Activated naive CD4-positive, alpha-beta T cell treated with anti-CD3 and anti-CD28 coated beads for 36 hours (primary cell): ENCODE data around the gene BAIAP2L1. TPM values are rescaled to one million over a fixed set of nuclear protein-coding genes. Genes with fewer than 3 reads are reported as not detected.
"Not testable (repeated sequence)": the region's sequence is repeated elsewhere in the genome, so short reads cannot be mapped to it uniquely, and the experiment has no call there.

Experiments
- CTCF ChIA-PET: fragments of 350-600 bp; sonication (Branson Sonifier 250); formaldehyde crosslinking; loops from one replicate; lab custom pipeline; 2021; ENCODE audit warnings: antibody characterized with exemption; lab: Charles Lee
- DNase-seq: peaks from one replicate; pipeline ENCODE4 v3.0.0-alpha.2; 2020
- H3K27ac Mint-ChIP-seq: one replicate; pipeline ENCODE4 v1.8.0; 2021; ENCODE audit warnings: mild to moderate bottlenecking, mixed read lengths
- H3K27me3 Mint-ChIP-seq: one replicate; pipeline ENCODE4 v1.8.0; 2021; ENCODE audit warnings: low read depth, mixed read lengths
- H3K36me3 Mint-ChIP-seq: one replicate; pipeline ENCODE4 v1.8.0; 2021; ENCODE audit warnings: low read depth, mixed read lengths
- H3K4me1 Mint-ChIP-seq: one replicate; pipeline ENCODE4 v1.8.0; 2021; ENCODE audit warnings: low read depth, mixed read lengths
- H3K4me3 Mint-ChIP-seq: one replicate; pipeline ENCODE4 v1.8.0; 2021; ENCODE audit warnings: mild to moderate bottlenecking, moderate library complexity, mixed read lengths
- H3K9me3 Mint-ChIP-seq: one replicate; pipeline ENCODE4 v1.8.0; 2021; ENCODE audit warnings: mixed read lengths
- intact Hi-C: fragments of 100-400 bp; cut with micrococcal nuclease; formaldehyde crosslinking; loops from one replicate; pipeline ENCODE4 v1.15.1; 2023
- total RNA-seq, 2 experiments: library from RNA; stranded (reverse); gene quantifications; one replicate each; pipeline ENCODE4 v1.2.3, GENCODE V29; 2021

Gene BAIAP2L1
- total RNA-seq, 2 experiments from 2014 or later = 5.6 to 6.1 TPM

GRCh38 chr7:98418271-98418635 is 17.4 kb upstream of the BAIAP2L1 start:
- CTCF ChIA-PET = interaction anchor here (0.6 to 0.7 kb wide), 2 partner anchors 16 to 452 kb away, joined by 3 read pairs; no protein-coding TSS in a partner anchor
- intact Hi-C loops = no loop called here

GRCh38 chr7:98417604-98418270 is 16.8 kb upstream of the BAIAP2L1 start:
- H3K27ac Mint-ChIP-seq, H3K9me3 Mint-ChIP-seq, H3K27me3 Mint-ChIP-seq, intact Hi-C loops, H3K4me1 Mint-ChIP-seq, DNase-seq, H3K4me3 Mint-ChIP-seq, H3K36me3 Mint-ChIP-seq: not testable (repeated sequence)
- CTCF ChIA-PET = interaction anchor here (0.6 to 1.0 kb wide), 3 partner anchors 8 to 452 kb away, joined by 3 read pairs; no protein-coding TSS in a partner anchor

More at GRCh38 chr7:98418271-98418635, 17.4 kb upstream of the BAIAP2L1 start:
- Mint-ChIP-seq H3K27ac (no peak overlapping the region), H3K36me3 (no peaks in the 10 kb centered on the region), H3K9me3 (no peaks in the 10 kb centered on the region), H3K27me3 (peaks cover 4% of the 10 kb centered on the region), H3K4me1 (no peaks in the 10 kb centered on the region), H3K4me3 (no peak overlapping the region)
- DNase-seq = no peak

- H3K27ac Mint-ChIP-seq = no peak overlapping the region
- DNase-seq = no peak
- CTCF ChIA-PET = interaction anchor here (0.6 kb wide), 1 partner anchor 429 kb away, joined by 3 read pairs; no protein-coding TSS in a partner anchor
- H3K4me3 Mint-ChIP-seq = no peak overlapping the region
- H3K9me3 Mint-ChIP-seq = no peaks in the 10 kb centered on the region
- peaks cover 6% of the 10 kb centered on the region for H3K27me3 Mint-ChIP-seq
- intact Hi-C loops = no loop called here
- no peaks in the 10 kb centered on the region for H3K36me3 Mint-ChIP-seq
- H3K4me1 Mint-ChIP-seq = no peaks in the 10 kb centered on the region
Measured at GRCh38 chr7:98414205-98414900, 13.5 kb upstream of the BAIAP2L1 start.

- DNase-seq, H3K4me3 Mint-ChIP-seq, H3K36me3 Mint-ChIP-seq, H3K27me3 Mint-ChIP-seq, H3K9me3 Mint-ChIP-seq, H3K4me1 Mint-ChIP-seq, H3K27ac Mint-ChIP-seq, CTCF ChIA-PET, intact Hi-C loops: not testable (repeated sequence)
Measured at GRCh38 chr7:98413655-98414054, 12.8 kb upstream of the BAIAP2L1 start.

- intact Hi-C loops = no loop called here
- CTCF ChIA-PET = interaction anchor here (1.2 kb wide), 1 partner anchor 8 kb away, joined by 5 read pairs; no protein-coding TSS in a partner anchor
- H3K36me3 Mint-ChIP-seq = no peaks in the 10 kb centered on the region
- H3K4me1 Mint-ChIP-seq = no peaks in the 10 kb centered on the region
- H3K27me3 Mint-ChIP-seq = peaks cover 2% of the 10 kb centered on the region
- no peaks in the 10 kb centered on the region for H3K9me3 Mint-ChIP-seq
- H3K4me3 Mint-ChIP-seq = no peak overlapping the region
- no peak for DNase-seq
- no peak overlapping the region for H3K27ac Mint-ChIP-seq
Measured at GRCh38 chr7:98409843-98410242, 9.0 kb upstream of the BAIAP2L1 start.

GRCh38 chr7:98408146-98408545 is 7.3 kb upstream of the BAIAP2L1 start:
- DNase-seq, H3K9me3 Mint-ChIP-seq, H3K36me3 Mint-ChIP-seq, H3K27ac Mint-ChIP-seq, H3K27me3 Mint-ChIP-seq, intact Hi-C loops, H3K4me1 Mint-ChIP-seq, H3K4me3 Mint-ChIP-seq: not testable (repeated sequence)
- CTCF ChIA-PET = interaction anchor here (1.0 kb wide), 1 partner anchor 434 kb away, joined by 4 read pairs; no protein-coding TSS in a partner anchor

- Mint-ChIP-seq H3K27me3 (no peaks in the 10 kb centered on the region), H3K4me1 (no peaks in the 10 kb centered on the region), H3K9me3 (no peaks in the 10 kb centered on the region), H3K4me3 (no peak overlapping the region), H3K27ac (no peak overlapping the region), H3K36me3 (no peaks in the 10 kb centered on the region)
- CTCF ChIA-PET = interaction anchor here (0.6 to 1.2 kb wide), 2 partner anchors 44 to 86 kb away, joined by 3 read pairs; no protein-coding TSS in a partner anchor
- no peak for DNase-seq
- intact Hi-C loops = no loop called here
Measured at GRCh38 chr7:98406827-98407226, 5.9 kb upstream of the BAIAP2L1 start.

- no peak for DNase-seq
- Mint-ChIP-seq H3K4me3 (no peak overlapping the region), H3K27me3 (peaks cover 2% of the 10 kb centered on the region), H3K36me3 (no peaks in the 10 kb centered on the region), H3K9me3 (no peaks in the 10 kb centered on the region), H3K27ac (no peak overlapping the region), H3K4me1 (peaks cover 2% of the 10 kb centered on the region)
- intact Hi-C loops = no loop called here
- CTCF ChIA-PET = interaction anchor here (3.9 kb wide), 1 partner anchor 16 kb away, joined by 11 read pairs; no protein-coding TSS in a partner anchor
Measured at GRCh38 chr7:98404840-98405239, 4.0 kb upstream of the BAIAP2L1 start.

GRCh38 chr7:98399890-98400541 is 874 bp downstream of the BAIAP2L1 start:
- DNase-seq = peak; percentile 4
- no peaks in the 10 kb centered on the region for H3K9me3 Mint-ChIP-seq
- H3K36me3 Mint-ChIP-seq = no peaks in the 10 kb centered on the region
- CTCF ChIA-PET = interaction anchor here (0.5 to 1.1 kb wide), 2 partner anchors 322 to 478 kb away, joined by 3 to 5 read pairs; partner anchors contain the start of gene TRRAP
- H3K4me1 Mint-ChIP-seq = peaks cover 8% of the 10 kb centered on the region
- peaks cover 16% of the 10 kb centered on the region for H3K27me3 Mint-ChIP-seq
- H3K4me3 Mint-ChIP-seq = peak overlapping the region; percentile 43
- no peak overlapping the region for H3K27ac Mint-ChIP-seq
- intact Hi-C loops = loop anchor here (2.0 kb wide), 2 partner anchors 197 to 527 kb away; partner anchors contain the start of gene ASNS

- CTCF ChIA-PET = interaction anchor here (0.5 kb wide), 1 partner anchor 323 kb away, joined by 3 read pairs; no protein-coding TSS in a partner anchor
- Mint-ChIP-seq H3K27ac (peak overlapping the region; percentile 8), H3K27me3 (peaks cover 16% of the 10 kb centered on the region), H3K9me3 (no peaks in the 10 kb centered on the region), H3K4me3 (peak overlapping the region; percentile 43), H3K4me1 (peaks cover 8% of the 10 kb centered on the region), H3K36me3 (no peaks in the 10 kb centered on the region)
- no peak for DNase-seq
- intact Hi-C loops = no loop called here
Measured at GRCh38 chr7:98399462-98399861, 1.4 kb downstream of the BAIAP2L1 start.

GRCh38 chr7:98398567-98399372 is 2.1 kb downstream of the BAIAP2L1 start:
- no peak overlapping the region for H3K4me3 Mint-ChIP-seq
- DNase-seq = no peak
- H3K36me3 Mint-ChIP-seq = no peaks in the 10 kb centered on the region
- H3K27ac Mint-ChIP-seq = no peak overlapping the region
- H3K9me3 Mint-ChIP-seq = no peaks in the 10 kb centered on the region
- H3K27me3 Mint-ChIP-seq = peaks cover 16% of the 10 kb centered on the region
- CTCF ChIA-PET = no interaction called here
- H3K4me1 Mint-ChIP-seq = peaks cover 8% of the 10 kb centered on the region
- intact Hi-C loops = no loop called here
